Measurements from ENCODE around the gene DUSP14.

GRCh38 chr17:37547986-37548385, 58.3 kb downstream of the DUSP14 start:
- no peak for TF ChIP-seq CTCF (IDR thresholded peaks at IDR 0.05)
- no peak for TF ChIP-seq POLR2AphosphoS5 (IDR thresholded peaks at IDR 0.05; ENCODE audit: insufficient read depth in 1 of 2, low read depth in 1 of 2)

Measured in vagina (tissue), 2 donors.